ENCODE measurements around the gene ARHGAP40.

GRCh38 chr20:38616457-38616856 lies 14.8 kb downstream of the ARHGAP40 start:
- no peak for TF ChIP-seq POLR2A (IDR thresholded peaks at IDR 0.05)
- no peak for TF ChIP-seq CTCF (IDR thresholded peaks at IDR 0.05)
